MCF 10A (cell line): Measurements from ENCODE around the gene ST3GAL3. TPM values are rescaled to one million over a fixed set of nuclear protein-coding genes. Genes with fewer than 3 reads are reported as not detected.

Experiments
- BruUV-seq: library from RNA; stranded (reverse); fragments of 400-500 nt; replicated peaks from 2 replicates; lab custom pipeline; 2021; lab: Mats Ljungman, UMichigan
- CTCF ChIA-PET: fragments of 300-600 bp; sonication (Branson Sonifier 250); formaldehyde crosslinking; extraction: SDS; loops from one replicate; lab custom pipeline; 2021; ENCODE audit warnings: antibody characterized with exemption, inconsistent platforms; lab: Yijun Ruan, JAX
- POLR2A ChIA-PET: fragments of 300-600, 350-650 bp; sonication (Branson Sonifier 250); formaldehyde crosslinking; extraction: SDS; loops from one replicate; lab custom pipeline; 2020; ENCODE audit warnings: antibody characterized with exemption, inconsistent platforms; lab: Yijun Ruan, JAX
- DNase-seq: peaks from one replicate; pipeline ENCODE4 v3.0.0-alpha.2; 2018; ENCODE audit not compliant: unreplicated experiment
- H3K27ac Mint-ChIP-seq: one replicate; pipeline ENCODE4 v1.8.0; 2022; ENCODE audit warnings: mild to moderate bottlenecking, low read depth, mixed read lengths; ENCODE audit not compliant: unreplicated experiment
- H3K27me3 Mint-ChIP-seq: one replicate; pipeline ENCODE4 v1.8.0; 2022; ENCODE audit warnings: mixed read lengths; ENCODE audit not compliant: insufficient read depth, unreplicated experiment
- H3K36me3 Mint-ChIP-seq: one replicate; pipeline ENCODE4 v1.8.0; 2022; ENCODE audit warnings: mild to moderate bottlenecking, moderate library complexity, mixed read lengths; ENCODE audit not compliant: insufficient read depth, unreplicated experiment
- H3K4me1 Mint-ChIP-seq: one replicate; pipeline ENCODE4 v1.8.0; 2022; ENCODE audit warnings: mixed read lengths; ENCODE audit not compliant: insufficient read depth, unreplicated experiment
- H3K4me3 Mint-ChIP-seq: one replicate; pipeline ENCODE4 v1.8.0; 2022; ENCODE audit warnings: mild to moderate bottlenecking, moderate library complexity, mixed read lengths; ENCODE audit not compliant: unreplicated experiment
- H3K9me3 Mint-ChIP-seq: one replicate; pipeline ENCODE4 v1.8.0; 2022; ENCODE audit warnings: mixed read lengths; ENCODE audit not compliant: unreplicated experiment
- CTCF ChIP-seq: fragments of 200-600 bp; IDR thresholded peaks from one replicate; pipeline ENCODE4 v1.8.0; 2022; ENCODE audit warnings: antibody characterized with exemption, mild to moderate bottlenecking; ENCODE audit not compliant: unreplicated experiment
- intact Hi-C: fragments of 100-400 bp; cut with micrococcal nuclease; formaldehyde crosslinking; loops from 2 replicates; pipeline ENCODE4 v1.14.1; 2022
- total RNA-seq: library from RNA; stranded (reverse); gene quantifications from 2 replicates; pipeline ENCODE4 v1.2.3, GENCODE V29; 2022

The ST3GAL3 gene
- total RNA-seq, 1 experiment from 2014 or later = 24.2 TPM

GRCh38 chr1:43760745-43761317 lies 53.5 kb downstream of the ST3GAL3 start:
- ChIA-PET CTCF (interaction anchor here (0.6 to 3.0 kb wide), 3 partner anchors 174 to 270 kb away, joined by 3 to 18 read pairs (median 3); partner anchors contain the start of gene ARTN), POLR2A (interaction anchor here (2.3 kb wide), 1 partner anchor 54 kb away, joined by 8 read pairs; the partner anchor contains the start of gene ST3GAL3)
- intact Hi-C loops = loop anchor here (5.0 to 10.0 kb wide), 2 partner anchors 106 to 534 kb away; partner anchors contain the start of gene KDM4A
- no peaks in the 10 kb centered on the region for H3K36me3 Mint-ChIP-seq
- no peaks in the 10 kb centered on the region for H3K27me3 Mint-ChIP-seq
- H3K4me1 Mint-ChIP-seq = peaks cover 12% of the 10 kb centered on the region
- no TSS peak for BruUV-seq
- H3K9me3 Mint-ChIP-seq = no peaks in the 10 kb centered on the region
- DNase-seq = no peak
- no peak for TF ChIP-seq CTCF
- no peak overlapping the region for H3K27ac Mint-ChIP-seq
- no peak overlapping the region for H3K4me3 Mint-ChIP-seq

DNA sequence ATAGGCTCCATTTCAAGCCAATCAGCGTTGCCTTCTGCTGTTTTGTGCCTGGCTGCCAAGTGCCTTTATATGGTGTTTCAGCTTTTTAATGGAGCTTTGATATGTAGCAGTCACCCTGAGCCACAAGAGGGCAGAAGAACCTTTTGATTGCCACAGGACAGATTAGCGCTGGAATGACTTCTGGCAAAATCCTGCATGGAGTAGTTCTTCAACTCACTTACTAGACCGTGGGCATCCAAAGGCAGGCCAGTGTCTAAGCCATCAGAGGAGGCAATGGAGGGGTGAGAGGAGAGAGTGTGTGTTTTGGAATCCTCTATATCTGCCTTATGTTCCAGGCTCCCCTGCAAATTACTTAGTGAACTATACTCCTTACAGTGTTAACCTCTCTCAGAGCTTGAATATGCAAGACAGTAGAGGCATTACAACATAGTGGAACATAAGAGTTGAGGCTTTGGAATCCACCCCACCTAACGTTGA lies 56.2 kb downstream of the ST3GAL3 start:
- no peaks in the 10 kb centered on the region for H3K9me3 Mint-ChIP-seq
- peak; percentile 85 for TF ChIP-seq CTCF
- H3K27me3 Mint-ChIP-seq = no peaks in the 10 kb centered on the region
- intact Hi-C loops = loop anchor here (1.0 to 10.0 kb wide), 8 partner anchors 109 to 536 kb away; partner anchors contain the start of genes IPO13 and KDM4A
- no TSS peak for BruUV-seq
- ChIA-PET POLR2A (interaction anchor here (0.6 to 2.3 kb wide), 21 partner anchors 38 to 267 kb away, joined by 3 to 34 read pairs (median 3); partner anchors contain the start of genes ARTN, KDM4A, PTPRF and SLC6A9), CTCF (interaction anchor here (0.5 to 9.2 kb wide), 45 partner anchors 10 to 360 kb away, joined by 3 to 369 read pairs (median 4); partner anchors contain the start of genes ARTN, ATP6V0B and IPO13)
- H3K27ac Mint-ChIP-seq = peak overlapping the region; percentile 57
- H3K4me1 Mint-ChIP-seq = peaks cover 12% of the 10 kb centered on the region
- peak; percentile 91 for DNase-seq
- no peaks in the 10 kb centered on the region for H3K36me3 Mint-ChIP-seq
- no peak overlapping the region for H3K4me3 Mint-ChIP-seq

DNA sequence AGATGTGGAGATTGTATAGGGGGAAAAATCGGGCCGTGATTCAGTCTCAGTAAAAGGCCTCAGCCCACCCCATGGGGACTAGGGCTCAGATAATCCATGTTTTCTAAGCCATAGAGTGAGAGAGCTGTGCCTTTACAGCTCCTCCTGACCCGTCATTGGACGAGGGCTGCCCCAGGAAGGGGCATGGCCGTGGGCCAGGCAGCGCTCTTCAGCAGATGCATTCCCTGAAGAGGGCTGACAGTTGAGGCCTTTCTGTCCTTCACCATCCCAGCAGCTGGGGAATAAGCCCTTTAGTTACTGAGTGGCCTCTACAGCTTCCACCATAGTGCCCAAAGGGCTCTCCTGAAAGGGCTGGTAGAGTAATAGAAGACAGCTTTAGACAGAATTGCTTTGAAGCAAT lies 57.2 kb downstream of the ST3GAL3 start:
- H3K27me3 Mint-ChIP-seq = no peaks in the 10 kb centered on the region
- ChIA-PET CTCF (interaction anchor here (0.6 to 9.2 kb wide), 23 partner anchors 9 to 1362 kb away, joined by 3 to 369 read pairs (median 7); partner anchors contain the start of genes ARTN and IPO13), POLR2A (interaction anchor here (0.6 to 2.3 kb wide), 12 partner anchors 10 to 234 kb away, joined by 3 to 34 read pairs (median 6); partner anchors contain the start of genes ARTN, IPO13, KDM4A and PTPRF)
- intact Hi-C loops = loop anchor here (5.0 to 10.0 kb wide), 2 partner anchors 110 to 537 kb away; partner anchors contain the start of gene KDM4A
- no peak for DNase-seq
- no peak for TF ChIP-seq CTCF
- H3K4me1 Mint-ChIP-seq = peaks cover 12% of the 10 kb centered on the region
- no peak overlapping the region for H3K4me3 Mint-ChIP-seq
- no TSS peak for BruUV-seq
- no peaks in the 10 kb centered on the region for H3K9me3 Mint-ChIP-seq
- peak overlapping the region; percentile 24 for H3K27ac Mint-ChIP-seq
- H3K36me3 Mint-ChIP-seq = no peaks in the 10 kb centered on the region
